ENCODE measurements around the gene LTV1. TPM values are rescaled to one million over a fixed set of nuclear protein-coding genes. Genes with fewer than 3 reads are reported as not detected.

The LTV1 gene
- total and polyA plus RNA-seq, 9 of the 15 experiments (the other 6 are each of a cell fraction or from before 2014, with no cell fraction given), result 57.9 to 162 (median 119) TPM

DNA sequence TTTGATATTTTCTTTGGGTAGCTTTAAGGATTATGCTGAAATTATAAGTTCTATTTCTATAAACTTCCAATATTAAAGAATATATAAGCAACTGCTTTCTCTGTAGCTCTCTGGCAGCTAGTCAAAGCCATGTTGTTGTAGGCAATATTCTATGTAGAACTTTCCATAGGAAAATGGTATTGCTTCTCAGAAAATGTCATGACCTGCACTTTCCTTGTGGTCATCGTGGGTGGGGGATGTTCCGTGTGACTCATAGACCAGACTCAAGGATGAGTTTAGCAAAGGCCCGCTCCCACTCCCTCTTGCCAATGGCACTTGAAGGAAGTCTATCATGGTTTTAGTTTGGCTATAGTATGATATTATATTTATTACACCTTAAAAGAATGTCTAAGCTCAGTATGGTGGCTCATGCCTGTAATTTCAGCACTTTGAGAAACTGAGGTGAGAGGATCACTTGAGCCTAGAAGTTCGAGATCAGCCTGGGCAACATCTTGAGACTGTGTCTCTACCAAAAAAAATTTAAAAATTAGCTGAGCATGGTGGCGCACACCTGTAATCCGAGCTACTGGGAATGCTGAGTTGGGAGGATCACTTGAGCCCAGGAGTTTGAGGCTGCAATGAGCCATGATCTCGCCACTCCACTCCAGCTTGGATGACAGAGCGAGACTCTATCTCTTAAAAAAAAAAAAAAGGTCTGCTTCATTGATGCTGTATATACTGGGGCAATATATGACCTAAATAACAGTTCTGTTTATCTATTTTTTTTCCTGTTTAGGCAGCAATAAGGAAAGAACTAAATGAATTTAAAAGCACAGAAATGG lies 36.6 kb upstream of the LTV1 start (continued):
- TF ChIP-seq HES1 (IDR thresholded peaks at IDR 0.05; ENCODE audit: low read depth) (no peak), TCF7 (IDR thresholded peaks at IDR 0.05; ENCODE audit: borderline replicate concordance) (0 out of 2 replicates have a peak, but pooled peaks have one; percentile 24), HBP1 (CRISPR knock-in tag; IDR thresholded peaks at IDR 0.05) (0 out of 2 replicates have a peak, but pooled peaks have one; percentile 75), JUN (IDR thresholded peaks at IDR 0.05; ENCODE audit: borderline replicate concordance, low read depth, low read length) (peak; percentile 99), JUN (CRISPR knock-in tag; IDR thresholded peaks at IDR 0.05; ENCODE audit: borderline replicate concordance) (peak; percentile 79; the same call in 1 of the 2 replicates), KLF13 (tag; IDR thresholded peaks at IDR 0.05; ENCODE audit: borderline replicate concordance, low read depth) (peak; percentile 81), SMAD3 (CRISPR knock-in tag; conservative IDR thresholded peaks at IDR 0.05) (peak; percentile 96), CBFA2T3 (IDR thresholded peaks at IDR 0.05) (peak; percentile 81), RAD51 (IDR thresholded peaks at IDR 0.05; ENCODE audit: borderline replicate concordance, low read depth) (0 out of 2 replicates have a peak, but pooled peaks have one; percentile 35), BCLAF1 (IDR thresholded peaks at IDR 0.05; ENCODE audit: borderline replicate concordance in 1 of 2, control insufficient read depth in 1 of 2, low read depth in 2 of 2, low read length in 1 of 2) (0 out of 4 replicates have a peak, but pooled peaks of 1 of the 2 experiments have one; percentile 70), FOS (IDR thresholded peaks at IDR 0.05; ENCODE audit: extremely low read depth, insufficient read length) (peak; percentile 75), PYGO2 (tag; IDR thresholded peaks at IDR 0.05) (peak; percentile 45; the same call in 1 of the 2 replicates), ZNF23 (CRISPR knock-in tag; IDR thresholded peaks at IDR 0.05) (peak; percentile 62; the same call in 1 of the 2 replicates), HIVEP1 (CRISPR knock-in tag; IDR thresholded peaks at IDR 0.05) (no peak)
- TF ChIP-seq, protein P1, sequence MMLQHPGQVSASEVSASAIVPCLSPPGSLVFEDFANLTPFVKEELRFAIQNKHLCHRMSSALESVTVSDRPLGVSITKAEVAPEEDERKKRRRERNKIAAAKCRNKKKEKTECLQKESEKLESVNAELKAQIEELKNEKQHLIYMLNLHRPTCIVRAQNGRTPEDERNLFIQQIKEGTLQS (IDR thresholded peaks at IDR 0.05), result peak; percentile 96
- TF ChIP-seq, protein P1 (CRISPR knock-in tag; conservative IDR thresholded peaks at IDR 0.05), result 0 out of 2 replicates have a peak, but pooled peaks have one; percentile 70
